Stimulated activated CD4-positive, alpha-beta T cell treated with anti-CD3 and anti-CD28 coated beads, Interleukin-4, amount 100 ng/mL, for 24 hours (primary cell): ENCODE results near the gene MEP1B.
"Not testable (repeated sequence)": the region's sequence is repeated elsewhere in the genome, so short reads cannot be mapped to it uniquely, and the experiment has no call there.

Experiments
- DNase-seq: peaks from one replicate; pipeline ENCODE4 v3.0.0-alpha.2; 2020

The MEP1B gene

GRCh38 chr18:32209685-32210445 lies 20.0 kb downstream of the MEP1B start:
- DNase-seq = no peak

- DNase-seq = no peak
Observed at GRCh38 chr18:32213693-32214092, 23.9 kb downstream of the MEP1B start.

DNA sequence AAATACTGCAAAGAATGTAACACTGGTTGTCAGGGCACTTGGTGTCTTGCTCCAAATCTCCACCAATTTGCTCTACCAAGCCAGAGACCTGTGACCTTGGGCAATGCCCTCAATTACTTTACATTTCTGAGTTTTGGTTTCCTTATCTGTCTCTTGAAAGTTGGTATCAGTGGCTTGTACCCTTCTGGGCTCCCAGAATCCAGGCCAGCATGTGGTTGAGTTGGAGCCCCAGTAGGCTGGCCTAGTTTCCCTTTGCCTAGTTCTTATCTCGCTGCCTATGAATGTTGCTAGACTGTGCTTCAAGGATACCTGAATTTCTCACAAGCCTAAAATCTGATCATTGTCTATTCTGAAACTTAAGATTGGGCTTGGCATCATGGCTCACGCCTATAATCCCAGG lies 26.6 kb downstream of the MEP1B start:
- DNase-seq = no peak

DNA sequence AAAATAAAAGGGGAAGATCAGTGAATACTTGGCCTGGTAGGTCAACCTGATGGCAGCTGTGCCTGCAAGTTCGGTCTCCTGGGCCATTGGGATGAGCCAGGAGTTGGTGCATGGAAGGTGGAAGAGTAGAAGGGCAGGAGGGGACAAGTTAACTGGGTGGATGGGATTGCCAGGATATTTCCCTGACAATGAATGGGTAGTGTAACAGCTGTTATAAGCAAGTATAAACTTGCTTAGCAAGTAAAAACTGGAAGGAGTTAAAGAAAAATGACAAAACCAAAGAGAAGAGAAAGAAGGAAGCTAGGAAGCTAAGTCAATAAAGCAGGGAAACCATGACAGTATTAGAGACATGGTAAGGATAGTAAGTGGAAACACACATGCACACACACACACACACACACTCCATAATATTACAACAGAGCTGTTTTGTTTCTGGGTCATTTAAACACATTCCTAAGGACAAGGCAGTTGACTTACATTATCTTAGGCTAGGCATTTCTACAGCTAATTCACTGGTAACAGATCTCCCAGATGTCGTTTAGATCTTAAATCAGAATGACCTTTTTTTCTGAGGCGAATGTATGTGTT lies 29.7 kb downstream of the MEP1B start:
- DNase-seq = no peak

GRCh38 chr18:32233348-32233747 lies 43.5 kb downstream of the MEP1B start:
- DNase-seq = not testable (repeated sequence)

DNA sequence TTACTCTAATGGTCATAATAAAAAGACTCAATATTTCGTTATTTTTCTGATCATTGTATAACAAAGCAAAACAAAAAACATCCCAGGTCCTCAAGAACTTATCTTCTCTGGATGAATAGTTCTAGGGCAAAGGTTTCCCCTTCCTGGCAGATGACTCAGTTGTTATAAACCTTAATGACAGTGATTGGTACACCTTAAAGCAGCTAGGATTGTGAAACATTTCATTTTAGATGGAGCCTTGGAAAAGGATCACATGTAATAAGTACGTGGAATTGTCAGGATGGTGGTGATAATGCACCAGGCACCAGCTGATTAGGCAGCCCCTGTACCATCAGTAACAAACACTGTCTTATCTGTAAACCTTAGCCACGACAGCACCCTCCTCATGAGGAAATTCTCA lies 47.2 kb downstream of the MEP1B start:
- no peak for DNase-seq

GRCh38 chr18:32238635-32239268 lies 48.9 kb downstream of the MEP1B start:
- no peak for DNase-seq

DNA sequence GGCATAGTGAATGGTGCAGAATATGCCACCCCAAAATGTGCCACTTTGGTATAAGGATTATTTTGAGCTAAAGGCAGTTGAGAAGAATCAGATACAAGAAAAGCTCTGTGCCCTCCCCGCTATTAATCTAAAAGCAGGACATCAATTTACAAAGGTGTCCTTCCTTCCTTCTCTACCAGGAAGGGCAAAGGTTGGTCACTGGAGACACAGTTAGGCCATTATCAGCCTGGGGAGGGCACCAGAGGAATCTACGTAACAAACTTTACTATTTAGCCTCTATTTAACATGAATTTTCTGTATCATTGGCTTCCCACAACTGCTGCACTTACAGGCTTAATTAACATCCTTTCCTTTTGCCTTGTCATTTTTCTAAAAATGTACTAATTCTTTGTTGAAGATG lies 52.6 kb downstream of the MEP1B start:
- DNase-seq = no peak

- no peak for DNase-seq
Observed at GRCh38 chr18:32243358-32243757, 53.5 kb downstream of the MEP1B start.

- no peak for DNase-seq
Observed at GRCh38 chr18:32244881-32245280, 55.0 kb downstream of the MEP1B start.

GRCh38 chr18:32249147-32249929 lies 59.5 kb downstream of the MEP1B start:
- no peak for DNase-seq

DNA sequence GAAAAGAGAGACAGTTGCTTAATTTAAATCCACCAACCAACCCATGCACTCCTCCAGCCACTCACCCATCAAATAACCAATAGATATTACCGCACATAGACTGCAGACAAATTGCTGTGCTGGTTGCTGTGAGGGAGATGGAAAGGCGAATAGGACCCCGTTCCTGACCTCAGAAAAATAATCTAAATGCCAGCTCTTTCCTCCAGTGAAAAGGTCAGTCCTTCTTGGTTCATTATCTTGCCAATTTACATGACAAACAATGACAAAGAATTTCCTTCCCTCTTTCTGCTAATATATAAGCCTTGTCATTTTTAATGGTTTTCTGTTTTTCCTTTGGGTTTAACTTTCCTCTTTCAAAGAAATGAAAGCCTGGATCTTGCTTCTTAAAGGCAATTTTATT lies 61.6 kb downstream of the MEP1B start:
- no peak for DNase-seq

DNA sequence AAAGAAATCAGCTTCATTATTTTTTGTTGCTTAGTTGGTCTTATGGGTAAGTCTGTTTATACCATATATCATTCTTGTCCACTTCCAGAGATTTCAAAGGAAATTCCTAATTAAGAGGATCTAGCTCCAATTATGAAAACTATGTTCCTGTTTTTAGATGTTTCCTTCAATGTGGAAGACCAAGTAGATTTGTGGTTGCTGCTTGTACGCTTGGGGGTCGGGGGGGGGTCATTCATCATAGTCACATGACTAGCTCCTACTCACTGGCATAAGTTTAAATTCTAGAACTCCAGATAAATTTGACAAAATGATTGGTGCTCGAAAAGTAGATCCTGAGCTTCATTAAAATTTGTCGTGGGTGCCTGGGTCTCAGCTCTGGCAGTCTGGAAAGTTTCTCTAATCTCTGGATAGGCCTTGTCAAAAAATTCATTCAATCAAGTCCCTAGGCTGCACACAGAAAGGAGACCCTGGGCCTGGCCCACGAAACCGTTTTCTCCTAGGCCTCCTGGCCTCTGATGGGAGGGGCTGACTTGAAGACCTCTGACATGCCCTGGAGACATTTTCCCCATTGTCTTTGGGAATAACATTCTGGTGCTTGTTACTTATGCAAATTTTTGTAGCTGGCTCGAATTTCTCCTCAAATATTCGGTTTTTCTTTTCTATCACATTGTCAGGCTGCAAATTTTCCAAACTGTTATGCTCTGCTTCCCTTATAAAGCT lies 62.5 kb downstream of the MEP1B start:
- DNase-seq = no peak

DNA sequence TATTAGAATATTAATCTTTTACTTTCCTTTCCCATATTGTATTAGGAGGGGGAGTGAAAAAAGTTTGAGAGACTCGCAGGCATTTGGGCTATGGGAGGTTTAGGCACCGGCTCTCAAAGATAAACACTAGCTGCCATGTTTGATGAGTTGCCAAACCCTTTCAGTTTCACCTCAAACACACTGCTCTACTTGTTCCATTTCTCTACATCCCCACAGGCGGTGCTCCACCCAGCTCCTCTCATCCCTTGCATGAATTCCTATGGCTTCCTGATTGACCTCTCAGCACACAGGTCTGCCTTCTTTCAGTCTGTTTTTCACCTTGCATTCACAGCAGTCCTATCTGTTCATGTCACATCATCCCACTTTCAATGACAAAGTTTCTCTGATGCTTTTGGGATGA lies 65.7 kb downstream of the MEP1B start:
- DNase-seq = no peak

DNA sequence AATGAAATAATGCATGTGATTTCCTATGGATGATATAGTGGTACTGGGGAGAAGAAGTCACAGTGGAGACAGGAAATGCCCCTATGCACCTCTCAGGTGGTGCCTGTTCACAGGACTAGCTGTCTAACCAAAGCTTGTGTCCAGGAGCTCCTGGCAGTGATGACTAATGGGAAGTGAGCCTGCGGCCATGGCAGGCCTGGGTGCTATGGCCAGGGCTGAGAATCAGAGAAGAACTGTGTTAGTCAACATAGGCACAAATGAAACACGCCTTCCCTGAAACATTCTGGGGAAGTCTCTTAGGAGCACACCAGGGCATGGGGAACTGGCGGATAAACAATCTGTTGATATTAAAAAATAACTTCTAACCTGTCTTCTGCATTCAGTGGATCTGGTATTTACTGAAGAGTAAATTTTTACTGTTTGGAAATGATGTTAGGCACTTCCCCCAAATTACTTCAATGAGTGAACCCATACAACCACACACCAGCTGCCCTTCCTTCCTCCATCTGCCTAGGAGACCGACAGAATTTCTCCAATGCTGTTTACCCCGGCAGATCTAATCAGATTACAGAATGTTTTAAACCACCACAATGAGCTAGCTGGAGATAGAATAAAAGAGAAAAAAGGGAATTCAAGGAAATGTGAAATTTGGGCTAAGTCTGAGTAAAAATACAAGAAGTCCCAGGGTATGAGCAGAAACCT lies 67.4 kb downstream of the MEP1B start:
- no peak for DNase-seq

DNA sequence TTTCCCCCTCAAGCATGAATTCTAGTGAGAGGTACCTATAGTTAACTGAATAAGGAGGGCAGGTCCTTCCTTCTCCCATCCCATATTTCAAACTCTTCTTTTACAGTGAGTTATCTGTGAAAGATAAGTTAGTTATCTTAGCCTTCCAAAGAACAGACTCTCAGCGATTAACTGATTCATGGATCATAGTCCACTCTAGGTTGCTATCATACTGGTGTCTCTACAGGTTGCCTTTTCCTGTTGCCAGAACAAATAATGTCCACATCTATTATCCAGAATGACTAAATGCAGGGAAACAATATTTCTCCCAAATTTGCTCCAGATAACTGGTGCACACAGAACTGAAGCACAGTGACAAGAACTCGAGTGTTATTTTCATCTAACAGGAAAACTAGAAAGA lies 68.3 kb downstream of the MEP1B start:
- no peak for DNase-seq

GRCh38 chr18:32258558-32259204 lies 68.8 kb downstream of the MEP1B start:
- DNase-seq = no peak

DNA sequence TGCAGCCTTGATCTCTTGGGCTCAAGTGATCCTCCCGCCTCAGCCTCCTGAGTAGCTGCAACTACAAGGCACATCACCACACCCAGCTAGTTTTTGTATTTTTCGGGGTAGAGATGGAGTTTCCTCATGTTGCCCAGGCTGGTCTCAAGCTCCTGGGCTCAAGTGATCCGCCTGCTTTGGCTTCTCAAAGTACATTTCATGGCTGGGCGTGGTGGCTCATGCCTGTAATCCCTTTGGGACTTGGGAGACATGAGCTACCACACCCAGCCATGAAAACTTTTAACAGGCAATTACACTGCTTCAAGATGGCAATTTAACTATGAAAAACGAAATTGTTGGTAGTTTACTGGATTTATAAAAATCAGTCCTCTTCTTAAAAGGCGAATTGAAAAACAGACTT lies 69.7 kb downstream of the MEP1B start:
- DNase-seq = no peak

DNA sequence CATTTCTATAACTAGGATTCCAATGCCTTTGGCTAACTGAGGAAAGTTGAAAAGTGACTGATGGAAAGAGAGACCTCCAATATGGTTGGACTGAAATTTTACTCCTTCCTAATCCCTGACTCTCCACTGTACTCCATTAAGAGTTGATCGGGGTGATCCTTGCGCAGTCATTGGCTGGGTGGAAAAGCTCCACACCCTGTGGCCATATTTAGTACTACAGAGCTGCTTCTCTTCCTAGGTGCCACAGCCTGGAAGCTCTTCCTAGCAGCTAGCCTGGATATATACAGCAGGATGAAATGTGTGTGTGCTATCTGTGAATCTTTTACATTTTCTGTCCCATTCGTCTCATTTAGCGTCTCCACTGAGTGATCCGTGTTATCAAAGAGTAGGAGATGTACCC lies 71.2 kb downstream of the MEP1B start:
- DNase-seq = no peak

- no peak for DNase-seq
Observed at GRCh38 chr18:32262092-32262491, 72.3 kb downstream of the MEP1B start.

DNA sequence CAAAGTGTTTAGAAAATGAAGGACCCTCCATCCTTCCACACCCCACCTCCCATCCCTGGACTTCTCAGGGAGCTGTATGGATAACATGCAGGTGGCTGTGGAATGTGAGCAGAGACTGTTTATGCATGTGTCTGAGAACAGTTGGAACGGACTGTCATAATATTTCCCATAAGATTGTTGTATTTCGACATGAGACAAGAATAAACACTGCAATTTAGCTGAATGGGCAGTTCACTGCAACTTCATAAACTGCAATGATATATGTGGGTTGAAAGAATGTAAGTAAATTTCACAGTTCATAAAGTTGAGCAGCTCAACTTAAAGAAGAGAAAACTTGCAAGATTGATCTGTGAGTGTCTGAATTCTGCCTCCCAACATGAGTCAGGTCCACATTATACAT lies 74.6 kb downstream of the MEP1B start:
- DNase-seq = no peak

- DNase-seq = no peak
Observed at GRCh38 chr18:32267463-32267862, 77.6 kb downstream of the MEP1B start.
